CD8-positive, alpha-beta memory T cell (primary cell): ENCODE results near the gene ANKRD63. TPM values are rescaled to one million over a fixed set of nuclear protein-coding genes. Genes with fewer than 3 reads are reported as not detected.

Source experiments
- CTCF ChIA-PET: fragments of 350-600 bp; sonication (Branson Sonifier 250); formaldehyde crosslinking; loops from one replicate; lab custom pipeline; 2021; ENCODE audit warnings: antibody characterized with exemption; lab: Charles Lee
- POLR2A ChIA-PET: fragments of 350-600 bp; sonication (Branson Sonifier 250); formaldehyde crosslinking; loops from one replicate; lab custom pipeline; 2021; ENCODE audit warnings: antibody characterized with exemption; lab: Charles Lee
- DNase-seq, 5 donors: peaks; one replicate each; pipeline versions ENCODE4 v3.0.0 to v3.0.0-alpha.2; 2020 to 2022; ENCODE audit warnings: mixed read lengths in 1 of 5
- H3K27ac ChIP-seq: one replicate; pipeline ENCODE4 v1.7.0; 2013; ENCODE audit warnings: low read depth, mild to moderate bottlenecking, low read length, moderate library complexity
- H3K27me3 ChIP-seq: 2 replicates; pipeline ENCODE4 v1.7.0; 2013; ENCODE audit warnings: low read length, mild to moderate bottlenecking; ENCODE audit not compliant: insufficient read depth, poor library complexity, severe bottlenecking
- H3K36me3 ChIP-seq: 2 replicates; pipeline ENCODE4 v1.7.0; 2013; ENCODE audit warnings: mild to moderate bottlenecking, low read length, moderate library complexity; ENCODE audit not compliant: insufficient read depth
- H3K4me1 ChIP-seq: 2 replicates; pipeline ENCODE4 v1.7.0; 2013; ENCODE audit warnings: mild to moderate bottlenecking, low read length, moderate library complexity; ENCODE audit not compliant: insufficient read depth
- H3K4me3 ChIP-seq: 2 replicates; pipeline ENCODE4 v1.7.0; 2013; ENCODE audit warnings: mild to moderate bottlenecking, low read length
- H3K9me3 ChIP-seq: 2 replicates; pipeline ENCODE4 v1.7.0; 2013; ENCODE audit warnings: mild to moderate bottlenecking, low read length
- H3K27ac Mint-ChIP-seq, 8 donors: one replicate each; pipeline ENCODE4 v1.8.0; 2020 to 2021; ENCODE audit warnings: mixed read lengths in 8 of 8, mild to moderate bottlenecking in 6 of 8, inconsistent platforms in 3 of 8, moderate library complexity in 3 of 8
- H3K27me3 Mint-ChIP-seq, 2 donors: one replicate each; pipeline ENCODE4 v1.8.0; 2020 to 2021; ENCODE audit warnings: mixed read lengths in 2 of 2, mild to moderate bottlenecking in 1 of 2, moderate library complexity in 1 of 2
- H3K36me3 Mint-ChIP-seq, 3 donors: one replicate each; pipeline ENCODE4 v1.8.0; 2020 to 2021; ENCODE audit warnings: mixed read lengths in 3 of 3, inconsistent platforms in 1 of 3, mild to moderate bottlenecking in 1 of 3
- H3K4me1 Mint-ChIP-seq, 3 donors: one replicate each; pipeline ENCODE4 v1.8.0; 2020 to 2021; ENCODE audit warnings: mixed read lengths in 3 of 3, inconsistent platforms in 1 of 3, mild to moderate bottlenecking in 1 of 3
- H3K4me3 Mint-ChIP-seq, 7 donors: one replicate each; pipeline ENCODE4 v1.8.0; 2020 to 2021; ENCODE audit warnings: mixed read lengths in 7 of 7, mild to moderate bottlenecking in 6 of 7, moderate library complexity in 4 of 7, inconsistent platforms in 2 of 7
- H3K9me3 Mint-ChIP-seq, 5 donors: one replicate each; pipeline ENCODE4 v1.8.0; 2020 to 2022; ENCODE audit warnings: mixed read lengths in 5 of 5, mild to moderate bottlenecking in 3 of 5, moderate library complexity in 2 of 5, inconsistent platforms in 1 of 5
- polyA plus RNA-seq: library from polyadenylated mRNA; unstranded; fragments of 300-500 nt; fragmentation: Illumina TruSeq; gene quantifications from one replicate; pipeline ENCODE4 v1.2.3, GENCODE V29; 2021
- total RNA-seq, 2 experiments: library from RNA; stranded (reverse); gene quantifications; one replicate each; pipeline ENCODE4 v1.2.3, GENCODE V29; 2021

ANKRD63 gene
- total and polyA plus RNA-seq, 3 experiments from 2014 or later = not detected

DNA sequence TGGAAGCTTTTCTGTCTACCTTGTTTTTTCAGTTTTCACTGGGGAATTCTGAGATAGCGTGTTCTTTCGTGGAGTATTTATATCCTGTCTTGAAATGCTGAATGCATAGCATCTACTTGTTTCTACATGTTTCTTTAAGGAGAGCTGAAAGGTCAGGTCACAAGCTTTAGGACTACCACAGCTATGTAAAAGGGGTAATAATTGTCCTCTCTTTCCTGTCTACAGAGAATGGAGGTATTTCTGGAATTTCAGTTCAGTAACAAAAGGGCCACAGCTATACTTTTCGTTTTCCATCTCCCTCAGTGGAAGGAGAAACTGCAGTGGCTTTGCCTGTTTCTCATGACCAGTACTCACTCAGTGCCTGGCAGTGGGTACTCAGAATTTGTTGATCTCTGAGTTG, 45.3 kb upstream of the ANKRD63 start:
- Mint-ChIP-seq H3K4me3 (peak overlapping the region in 1 of 7 donors; percentile 40), H3K9me3 (peaks cover 0 to 1% (median 0%) of the 10 kb centered on the region in 5 donors), H3K27me3 (no peaks in the 10 kb centered on the region), H3K4me1 (peaks cover 11 to 21% (median 15%) of the 10 kb centered on the region in 3 donors), H3K27ac (no peak overlapping the region), H3K36me3 (no peaks in the 10 kb centered on the region)
- ChIA-PET POLR2A (interaction anchor here (0.8 kb wide), 1 partner anchor 45 kb away, joined by 3 read pairs; the partner anchor contains the start of gene ANKRD63), CTCF (interaction anchor here (0.7 to 9.4 kb wide), 6 partner anchors 8 to 53 kb away, joined by 3 to 83 read pairs (median 6); partner anchors contain the start of genes ANKRD63, CCDC9B and PLCB2)
- H3K4me3 ChIP-seq = no peak overlapping the region
- DNase-seq = no peak
- H3K4me1 ChIP-seq = peaks cover 12% of the 10 kb centered on the region
- no peaks in the 10 kb centered on the region for H3K27me3 ChIP-seq
- no peak overlapping the region for H3K27ac ChIP-seq
- no peaks in the 10 kb centered on the region for H3K9me3 ChIP-seq
- no peaks in the 10 kb centered on the region for H3K36me3 ChIP-seq

DNA sequence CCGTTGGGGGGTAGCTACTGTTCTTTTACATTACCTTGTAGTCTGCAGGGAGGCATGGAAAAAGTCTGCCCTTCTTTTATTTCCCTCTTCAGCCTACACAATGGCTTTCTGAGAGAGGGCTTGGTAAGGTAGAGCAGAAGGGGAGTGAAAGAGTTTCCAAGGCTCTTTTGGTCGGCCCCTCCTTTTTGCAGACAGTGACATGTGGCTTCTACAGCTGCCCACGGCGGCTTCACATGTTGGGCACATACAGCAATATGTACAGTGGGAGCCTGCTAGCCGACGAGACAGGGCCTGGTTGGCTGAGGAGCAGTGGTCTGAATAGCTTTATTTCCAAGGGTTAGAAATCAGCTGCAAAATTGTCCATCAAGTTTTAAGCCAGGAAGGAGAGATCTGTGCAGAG, 44.6 kb upstream of the ANKRD63 start:
- Mint-ChIP-seq H3K27me3 (no peaks in the 10 kb centered on the region), H3K36me3 (no peaks in the 10 kb centered on the region), H3K4me1 (peaks cover 13 to 29% (median 18%) of the 10 kb centered on the region in 3 donors), H3K27ac (no peak overlapping the region), H3K9me3 (no peaks in the 10 kb centered on the region), H3K4me3 (no peak overlapping the region)
- H3K9me3 ChIP-seq = no peaks in the 10 kb centered on the region
- POLR2A ChIA-PET = no interaction called here
- no peak overlapping the region for H3K4me3 ChIP-seq
- peaks cover 18% of the 10 kb centered on the region for H3K4me1 ChIP-seq
- H3K27ac ChIP-seq = no peak overlapping the region
- H3K27me3 ChIP-seq = no peaks in the 10 kb centered on the region
- CTCF ChIA-PET = interaction anchor here (1.3 to 9.4 kb wide), 5 partner anchors 12 to 53 kb away, joined by 4 to 83 read pairs (median 6); partner anchors contain the start of genes CCDC9B and PLCB2
- DNase-seq = no peak
- H3K36me3 ChIP-seq = no peaks in the 10 kb centered on the region

DNA sequence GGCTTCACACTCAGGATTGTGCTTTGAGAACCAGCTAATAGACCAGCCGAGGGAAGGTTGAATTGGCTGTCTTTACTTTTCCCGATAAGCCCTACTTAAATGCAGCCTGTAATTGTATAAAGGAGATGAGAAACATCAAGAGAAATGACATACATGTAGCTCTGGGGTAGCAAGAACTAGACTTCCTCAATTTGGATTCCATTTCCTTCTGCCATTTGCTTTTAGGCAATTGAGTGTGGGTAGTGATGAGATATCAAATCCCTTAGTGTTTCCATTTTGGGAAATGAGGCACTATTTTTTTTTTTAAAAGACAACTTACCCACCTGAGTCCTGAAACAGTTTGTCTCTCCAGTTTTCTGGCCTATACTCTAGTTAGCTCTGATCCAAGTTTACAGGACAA, 42.8 kb upstream of the ANKRD63 start:
- Mint-ChIP-seq H3K27me3 (no peaks in the 10 kb centered on the region), H3K9me3 (no peaks in the 10 kb centered on the region), H3K27ac (no peak overlapping the region), H3K36me3 (no peaks in the 10 kb centered on the region), H3K4me3 (peak overlapping the region in 5 of 7 donors; percentile 22 to 89 (median 71)), H3K4me1 (peaks cover 22 to 42% (median 28%) of the 10 kb centered on the region in 3 donors)
- ChIA-PET CTCF (interaction anchor here (1.4 to 9.4 kb wide), 6 partner anchors 12 to 91 kb away, joined by 3 to 83 read pairs (median 7); partner anchors contain the start of genes CCDC9B and PLCB2), POLR2A (interaction anchor here (0.7 to 1.1 kb wide), 3 partner anchors 9 to 116 kb away, joined by 3 to 5 read pairs (median 3); partner anchors contain the start of gene BAHD1)
- Histone ChIP-seq H3K36me3 (no peaks in the 10 kb centered on the region), H3K4me3 (no peak overlapping the region), H3K27me3 (no peaks in the 10 kb centered on the region), H3K4me1 (peaks cover 23% of the 10 kb centered on the region), H3K27ac (no peak overlapping the region), H3K9me3 (no peaks in the 10 kb centered on the region)
- no peak for DNase-seq

DNA sequence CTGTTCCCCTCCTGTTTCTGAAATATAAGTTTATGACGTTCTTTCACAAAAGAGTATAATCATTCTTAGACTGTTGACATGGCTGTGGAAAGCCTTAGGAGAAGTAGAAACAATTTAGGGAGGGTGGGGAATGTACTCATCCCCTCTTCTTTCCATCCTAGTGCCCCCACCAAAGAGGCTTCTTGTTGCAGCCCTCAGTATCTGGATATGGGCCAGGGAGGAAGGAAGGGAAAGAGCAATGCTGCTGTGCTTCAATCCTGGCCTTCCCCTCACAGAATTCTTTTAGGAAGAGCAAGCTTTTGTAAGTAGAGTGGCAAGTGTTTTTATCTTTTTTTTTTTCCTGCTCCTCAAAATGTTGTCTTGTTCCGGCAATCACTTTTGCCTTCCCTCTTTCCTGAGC, 42.3 kb upstream of the ANKRD63 start:
- no peaks in the 10 kb centered on the region for H3K9me3 Mint-ChIP-seq
- no peak for DNase-seq
- H3K27ac Mint-ChIP-seq = peak overlapping the region in 3 of 8 donors; percentile 51 to 81 (median 57)
- Histone ChIP-seq H3K36me3 (no peaks in the 10 kb centered on the region), H3K4me3 (no peak overlapping the region), H3K27ac (no peak overlapping the region), H3K9me3 (no peaks in the 10 kb centered on the region), H3K27me3 (no peaks in the 10 kb centered on the region), H3K4me1 (peaks cover 23% of the 10 kb centered on the region)
- H3K36me3 Mint-ChIP-seq = no peaks in the 10 kb centered on the region
- H3K4me3 Mint-ChIP-seq = peak overlapping the region; percentile 79 to 90 (median 85)
- no peaks in the 10 kb centered on the region for H3K27me3 Mint-ChIP-seq
- H3K4me1 Mint-ChIP-seq = peaks cover 22 to 42% (median 29%) of the 10 kb centered on the region in 3 donors
- ChIA-PET POLR2A (interaction anchor here (0.8 to 1.1 kb wide), 3 partner anchors 10 to 116 kb away, joined by 3 to 5 read pairs (median 3); partner anchors contain the start of gene BAHD1), CTCF (interaction anchor here (0.9 to 9.4 kb wide), 7 partner anchors 10 to 92 kb away, joined by 3 to 83 read pairs (median 6); partner anchors contain the start of genes CCDC9B and PLCB2)

DNA sequence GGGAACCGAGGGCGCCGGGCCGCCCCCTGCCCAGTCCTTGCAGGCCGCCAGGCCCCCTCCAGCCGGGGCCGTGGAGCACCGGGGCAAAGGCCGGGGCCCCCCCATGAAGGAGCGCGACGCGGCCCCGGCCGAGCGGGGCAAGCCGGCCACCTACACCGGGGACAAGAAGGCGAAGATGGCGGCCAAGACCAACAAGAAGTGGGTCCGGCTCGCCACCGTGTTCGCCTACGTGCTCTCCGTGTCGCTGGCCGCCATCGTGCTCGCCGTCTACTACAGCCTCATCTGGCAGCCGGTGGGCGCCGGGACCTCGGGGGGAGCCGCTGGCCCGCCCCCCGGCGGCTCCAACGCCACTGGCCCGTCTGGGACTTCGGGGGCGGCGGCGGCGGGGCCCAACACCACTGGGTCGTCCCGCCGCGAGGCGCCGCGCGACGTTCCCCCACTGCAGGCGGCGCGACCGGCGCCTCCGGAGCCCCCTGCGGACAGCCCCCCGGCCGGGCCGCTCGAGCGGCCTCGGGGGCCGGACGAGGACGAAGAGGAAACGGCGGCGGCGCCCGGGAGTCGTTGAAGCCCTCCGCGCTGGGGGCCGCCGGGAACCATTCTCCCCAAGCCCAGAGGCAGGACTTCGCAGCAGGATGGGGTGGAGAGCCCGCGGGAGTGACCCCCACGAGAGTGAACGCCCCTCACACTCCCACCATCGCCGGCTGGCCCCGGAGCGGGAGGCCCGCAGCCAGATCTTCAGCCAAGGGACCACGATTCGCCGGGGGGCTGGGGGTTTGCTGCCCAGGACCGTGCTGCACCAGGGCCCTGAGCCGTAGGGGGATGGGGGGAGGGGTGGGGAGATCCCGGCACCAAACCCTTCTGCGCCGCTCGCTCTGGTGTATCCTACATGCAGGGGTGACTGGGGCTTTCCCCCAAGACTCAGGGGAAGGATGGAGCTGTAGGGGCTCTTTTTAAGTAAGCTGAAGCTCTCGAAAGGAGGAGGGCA, 41.4 kb upstream of the ANKRD63 start:
- H3K4me1 ChIP-seq = peaks cover 23% of the 10 kb centered on the region
- ChIA-PET POLR2A (interaction anchor here (0.8 to 2.3 kb wide), 3 partner anchors 11 to 16 kb away, joined by 3 to 20 read pairs (median 7); partner anchors contain the start of gene PLCB2), CTCF (interaction anchor here (0.9 to 9.4 kb wide), 9 partner anchors 9 to 45 kb away, joined by 3 to 90 read pairs (median 8); partner anchors contain the start of genes CCDC9B and PLCB2)
- no peaks in the 10 kb centered on the region for H3K36me3 ChIP-seq
- peak overlapping the region; percentile 79 to 90 (median 85) for H3K4me3 Mint-ChIP-seq
- H3K9me3 ChIP-seq = no peaks in the 10 kb centered on the region
- peak in 2 of 5 donors; percentile 32 to 54 for DNase-seq
- H3K36me3 Mint-ChIP-seq = no peaks in the 10 kb centered on the region
- H3K4me1 Mint-ChIP-seq = peaks cover 22 to 42% (median 29%) of the 10 kb centered on the region in 3 donors
- peak overlapping the region; percentile 26 for H3K4me3 ChIP-seq
- peak overlapping the region; percentile 39 for H3K27ac ChIP-seq
- peaks cover 0 to 3% of the 10 kb centered on the region in 2 donors for H3K27me3 Mint-ChIP-seq
- H3K27me3 ChIP-seq = no peaks in the 10 kb centered on the region
- peak overlapping the region in 5 of 8 donors; percentile 21 to 81 (median 57) for H3K27ac Mint-ChIP-seq
- H3K9me3 Mint-ChIP-seq = no peaks in the 10 kb centered on the region

DNA sequence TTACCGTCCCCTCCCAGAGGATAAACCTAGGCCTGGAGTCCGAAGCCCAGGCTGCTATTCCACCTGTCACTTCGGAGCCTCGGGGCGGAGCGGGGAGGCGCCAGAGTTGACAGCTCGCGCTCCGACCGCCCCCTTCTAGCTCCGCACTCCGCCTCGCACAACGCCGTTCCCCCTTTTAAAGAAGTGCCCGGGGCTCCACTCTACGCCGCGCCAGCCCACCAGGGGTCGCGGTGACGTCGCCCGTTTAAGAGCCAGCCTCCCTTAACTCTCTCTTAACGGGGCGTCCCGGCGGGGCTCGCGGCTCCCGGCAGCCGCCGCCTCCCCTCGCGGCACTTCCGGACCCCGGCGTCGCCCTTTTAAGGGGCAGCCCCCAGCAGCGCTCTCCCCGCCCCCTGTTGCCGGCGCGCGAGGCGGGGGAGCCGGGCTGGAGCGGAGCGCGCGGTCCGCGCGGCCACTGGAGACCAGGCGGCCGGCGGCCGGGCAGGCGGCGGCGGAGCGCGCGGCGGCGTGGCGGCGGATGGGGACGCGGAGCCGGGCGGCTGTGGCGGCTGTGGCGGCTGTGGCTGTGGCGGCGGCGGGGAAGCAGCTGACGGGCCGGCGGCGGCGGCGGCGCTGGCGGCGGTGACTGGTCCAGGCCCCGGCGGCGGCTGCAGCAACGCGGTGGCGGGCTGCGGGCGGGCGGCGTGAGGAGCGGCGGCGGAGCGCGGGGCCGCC, 40.5 kb upstream of the ANKRD63 start, which contains the start of gene INAFM2:
INAFM2 (plus strand) TSS at position 454 of the 714 bp plus-strand sequence. CDS start 364 bp downstream, outside the sequence.
- H3K4me1 ChIP-seq = peaks cover 23% of the 10 kb centered on the region
- no peaks in the 10 kb centered on the region for H3K27me3 ChIP-seq
- H3K9me3 ChIP-seq = no peaks in the 10 kb centered on the region
- POLR2A ChIA-PET = interaction anchor here (0.6 to 2.3 kb wide), 9 partner anchors 8 to 216 kb away, joined by 3 to 20 read pairs (median 3); partner anchors contain the start of genes ANKRD63, BMF and PLCB2
- Mint-ChIP-seq H3K4me1 (peaks cover 22 to 42% (median 29%) of the 10 kb centered on the region in 3 donors), H3K36me3 (no peaks in the 10 kb centered on the region), H3K27ac (peak within 1 kb of the TSS; percentile 14 to 96 (median 68)), H3K4me3 (peak within 1 kb of the TSS; percentile 64 to 89 (median 83)), H3K9me3 (no peaks in the 10 kb centered on the region), H3K27me3 (peaks cover 0 to 3% of the 10 kb centered on the region in 2 donors)
- CTCF ChIA-PET = interaction anchor here (0.7 to 7.7 kb wide), 23 partner anchors 8 to 219 kb away, joined by 3 to 121 read pairs (median 5); partner anchors contain the start of genes ANKRD63, CCDC9B and PLCB2
- peak; percentile 86 to 94 (median 90) for DNase-seq
- no peaks in the 10 kb centered on the region for H3K36me3 ChIP-seq
- H3K4me3 ChIP-seq = peak within 1 kb of the TSS; percentile 40
- H3K27ac ChIP-seq = peak within 1 kb of the TSS; percentile 39
